Thyroid gland (tissue), 4 donors: ENCODE data around the gene ELFN2.

Source experiments
- CTCF ChIP-seq, 6 experiments: fragments of 200-600 bp in 3 of 6; fragments of 450-650 bp in 3 of 6; sonication (generic) in 3 of 6; IDR thresholded peaks; one replicate each; pipeline ENCODE4 v1.5.1; 2016 to 2019; ENCODE audit warnings: antibody characterized with exemption in 6 of 6, mild to moderate bottlenecking in 2 of 6, inconsistent platforms in 1 of 6, moderate library complexity in 1 of 6
- POLR2A ChIP-seq, 2 donors: fragments of 450-650 bp; IDR thresholded peaks; one replicate each; pipeline ENCODE4 v1.6.1; 2017; ENCODE audit warnings: antibody characterized with exemption in 2 of 2, mild to moderate bottlenecking in 2 of 2, moderate library complexity in 1 of 2

GRCh38 chr22:37386441-37386840, 40.8 kb downstream of the ELFN2 start:
- TF ChIP-seq POLR2A (IDR thresholded peaks at IDR 0.05) (no peak), CTCF (IDR thresholded peaks at IDR 0.05) (no peak)
